DMS153 treated with DMSO at 0.1 percent for 48 hours (cell line): ENCODE data around the gene KIF4B.
"Not testable (repeated sequence)": the region's sequence is repeated elsewhere in the genome, so short reads cannot be mapped to it uniquely, and the experiment has no call there.

Experiments used
- DNase-seq: peaks from one replicate; lab custom pipeline; 2025; ENCODE audit not compliant: unreplicated experiment; lab: John Stamatoyannopoulos, UW

KIF4B gene, protein sequence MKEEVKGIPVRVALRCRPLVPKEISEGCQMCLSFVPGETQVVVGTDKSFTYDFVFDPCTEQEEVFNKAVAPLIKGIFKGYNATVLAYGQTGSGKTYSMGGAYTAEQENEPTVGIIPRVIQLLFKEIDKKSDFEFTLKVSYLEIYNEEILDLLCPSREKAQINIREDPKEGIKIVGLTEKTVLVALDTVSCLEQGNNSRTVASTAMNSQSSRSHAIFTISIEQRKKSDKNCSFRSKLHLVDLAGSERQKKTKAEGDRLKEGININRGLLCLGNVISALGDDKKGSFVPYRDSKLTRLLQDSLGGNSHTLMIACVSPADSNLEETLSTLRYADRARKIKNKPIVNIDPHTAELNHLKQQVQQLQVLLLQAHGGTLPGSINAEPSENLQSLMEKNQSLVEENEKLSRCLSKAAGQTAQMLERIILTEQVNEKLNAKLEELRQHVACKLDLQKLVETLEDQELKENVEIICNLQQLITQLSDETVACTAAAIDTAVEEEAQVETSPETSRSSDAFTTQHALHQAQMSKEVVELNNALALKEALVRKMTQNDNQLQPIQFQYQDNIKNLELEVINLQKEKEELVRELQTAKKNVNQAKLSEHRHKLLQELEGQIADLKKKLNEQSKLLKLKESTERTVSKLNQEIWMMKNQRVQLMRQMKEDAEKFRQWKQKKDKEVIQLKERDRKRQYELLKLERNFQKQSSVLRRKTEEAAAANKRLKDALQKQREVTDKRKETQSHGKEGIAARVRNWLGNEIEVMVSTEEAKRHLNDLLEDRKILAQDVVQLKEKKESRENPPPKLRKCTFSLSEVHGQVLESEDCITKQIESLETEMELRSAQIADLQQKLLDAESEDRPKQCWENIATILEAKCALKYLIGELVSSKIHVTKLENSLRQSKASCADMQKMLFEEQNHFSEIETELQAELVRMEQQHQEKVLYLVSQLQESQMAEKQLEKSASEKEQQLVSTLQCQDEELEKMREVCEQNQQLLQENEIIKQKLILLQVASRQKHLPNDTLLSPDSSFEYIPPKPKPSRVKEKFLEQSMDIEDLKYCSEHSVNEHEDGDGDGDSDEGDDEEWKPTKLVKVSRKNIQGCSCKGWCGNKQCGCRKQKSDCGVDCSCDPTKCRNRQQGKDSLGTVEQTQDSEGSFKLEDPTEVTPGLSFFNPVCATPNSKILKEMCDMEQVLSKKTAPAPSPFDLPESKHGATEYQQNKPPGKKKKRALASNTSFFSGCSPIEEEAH

DNA sequence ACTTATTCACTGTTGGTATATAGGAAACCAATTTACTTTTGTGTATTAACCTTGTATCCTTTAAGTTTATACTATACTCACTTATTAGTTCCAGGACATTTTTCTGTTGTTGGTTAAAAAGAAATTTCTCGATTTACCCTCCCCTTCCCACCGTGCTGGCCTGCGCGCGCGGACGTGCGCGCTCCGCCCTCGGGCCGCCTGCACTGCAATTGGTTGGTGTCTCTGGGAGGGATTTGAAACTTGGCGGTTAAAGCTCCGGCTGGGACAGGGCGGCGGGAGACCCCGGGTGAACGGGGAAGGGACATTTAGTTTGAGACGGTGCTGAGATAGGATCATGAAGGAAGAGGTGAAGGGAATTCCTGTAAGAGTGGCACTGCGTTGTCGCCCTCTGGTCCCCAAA is at the start of gene KIF4B:
Gene KIF4B (plus strand): TSS at position 230 of the 400 bp plus-strand sequence. CDS start 105 bp downstream, at position 335.
- no peak for DNase-seq

DNA sequence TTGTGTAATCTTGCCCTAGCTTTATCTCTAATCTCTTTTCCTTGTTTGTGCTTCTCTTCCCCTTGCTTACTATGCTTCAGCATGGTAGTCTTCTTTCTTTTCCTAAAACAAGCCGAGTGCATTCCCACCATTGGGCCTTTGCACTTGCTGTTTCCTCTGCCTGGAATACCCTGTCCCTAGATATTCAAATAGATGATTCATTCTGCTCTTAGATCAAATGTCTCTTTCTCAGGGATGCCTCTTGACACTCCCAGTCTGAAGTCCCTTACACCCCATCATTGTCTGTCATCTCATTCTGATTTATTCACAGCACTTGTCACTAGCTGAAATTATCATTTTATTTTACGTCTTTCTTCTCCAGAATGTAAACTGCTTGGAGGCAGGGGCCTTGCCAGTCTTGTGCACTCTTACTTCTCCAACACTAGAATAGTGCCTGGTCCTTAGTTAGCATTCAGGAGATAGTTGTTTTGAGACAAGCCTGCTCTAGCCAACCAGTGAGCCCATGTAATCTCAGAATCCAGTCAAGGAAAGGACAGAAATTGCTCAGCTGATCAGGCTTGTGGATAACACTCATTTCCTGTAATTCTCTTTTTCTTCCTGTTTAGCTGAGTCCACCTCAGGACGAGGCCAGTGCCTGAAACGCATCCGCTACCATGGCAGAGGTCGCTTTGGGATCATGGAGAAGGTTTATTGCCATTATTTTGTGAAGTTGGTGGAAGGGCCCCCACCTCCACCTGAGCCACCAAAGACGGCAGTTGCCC is 47.3 kb upstream of the KIF4B start:
- no peak for DNase-seq

DNA sequence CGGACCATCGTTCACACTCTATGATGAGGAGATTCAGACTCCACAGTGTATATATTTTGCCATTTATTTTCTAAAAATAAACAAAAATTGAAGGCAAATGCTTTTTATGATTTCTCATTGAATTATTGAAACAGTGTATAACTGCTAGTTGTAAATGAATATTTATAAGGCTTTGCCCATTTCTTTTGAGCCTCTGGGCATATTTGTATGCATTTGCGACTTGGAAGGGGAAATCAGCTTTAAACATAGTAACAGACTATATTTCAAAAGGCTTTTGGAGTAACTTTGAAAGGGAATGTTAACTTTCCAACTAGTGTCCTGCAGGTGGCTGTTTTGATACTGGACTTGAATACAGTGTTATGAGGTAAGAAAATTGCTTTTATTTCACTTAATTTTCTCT is 46.7 kb upstream of the KIF4B start:
- DNase-seq, result no peak

DNA sequence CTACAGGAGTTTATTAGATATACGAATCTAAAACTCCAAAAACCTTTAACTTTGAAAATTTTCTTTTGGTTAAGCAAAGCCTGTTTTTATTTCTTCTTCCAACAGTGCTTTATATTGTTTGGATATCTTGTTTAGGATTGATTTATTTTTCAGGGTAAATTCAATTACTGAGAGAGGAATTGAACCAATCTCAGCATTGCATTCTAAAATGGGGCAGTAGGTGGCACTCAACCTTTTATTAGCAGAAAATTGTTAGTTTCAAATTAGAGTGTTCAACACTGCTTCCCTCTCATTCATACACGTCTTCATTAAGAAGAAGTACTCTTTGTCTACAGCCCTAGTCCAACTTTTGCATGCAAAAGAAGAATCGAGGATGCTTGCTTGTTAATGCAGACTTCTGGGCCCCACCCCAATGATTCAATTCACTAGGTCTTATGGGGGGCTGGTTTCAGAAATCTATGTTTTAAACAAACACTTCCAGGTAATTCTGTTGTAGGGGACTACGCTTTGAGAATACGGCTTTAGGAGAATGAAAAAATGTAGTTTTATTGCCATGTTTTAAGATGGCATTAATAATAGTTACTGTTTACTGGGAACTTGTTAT is 46.0 kb upstream of the KIF4B start:
- no peak for DNase-seq

DNA sequence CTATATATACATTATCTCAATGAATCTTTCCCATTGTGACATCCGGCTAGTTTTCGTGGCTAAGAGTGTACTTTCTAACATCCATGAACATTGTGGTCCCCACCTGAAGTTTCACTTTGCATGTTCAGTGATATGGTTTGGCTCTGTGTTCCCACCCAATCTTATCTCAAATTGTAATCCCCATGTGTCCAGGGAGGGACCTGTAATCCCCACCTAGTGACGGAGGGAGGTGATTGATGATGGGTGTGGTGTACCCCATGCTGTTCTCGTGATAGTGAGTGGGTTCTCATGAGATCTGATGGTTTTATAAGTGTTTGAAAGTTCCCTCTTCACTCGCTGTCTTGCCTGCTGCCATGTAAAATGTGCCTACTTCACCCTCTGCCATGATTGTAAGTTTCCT is 44.6 kb upstream of the KIF4B start:
- DNase-seq, result no peak

DNA sequence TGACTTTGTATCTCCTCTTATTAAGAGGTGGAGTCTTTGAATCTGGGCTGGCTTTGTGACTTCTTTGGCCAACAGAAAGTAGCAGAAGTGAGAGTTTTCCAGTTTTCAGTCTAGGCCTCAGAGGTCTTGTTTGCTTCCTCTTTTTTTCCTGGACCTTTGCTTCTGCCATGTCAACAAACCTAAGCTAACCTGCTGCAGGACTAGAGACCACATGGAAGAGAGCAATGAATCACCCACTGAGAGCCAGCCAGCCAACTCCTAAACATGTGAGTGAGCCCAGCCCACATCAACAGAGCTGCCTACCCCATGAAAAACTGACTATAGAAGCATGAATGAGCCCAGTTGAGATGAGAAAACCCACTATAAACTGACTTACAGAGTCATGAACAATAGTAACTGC is 42.8 kb upstream of the KIF4B start:
- no peak for DNase-seq

DNA sequence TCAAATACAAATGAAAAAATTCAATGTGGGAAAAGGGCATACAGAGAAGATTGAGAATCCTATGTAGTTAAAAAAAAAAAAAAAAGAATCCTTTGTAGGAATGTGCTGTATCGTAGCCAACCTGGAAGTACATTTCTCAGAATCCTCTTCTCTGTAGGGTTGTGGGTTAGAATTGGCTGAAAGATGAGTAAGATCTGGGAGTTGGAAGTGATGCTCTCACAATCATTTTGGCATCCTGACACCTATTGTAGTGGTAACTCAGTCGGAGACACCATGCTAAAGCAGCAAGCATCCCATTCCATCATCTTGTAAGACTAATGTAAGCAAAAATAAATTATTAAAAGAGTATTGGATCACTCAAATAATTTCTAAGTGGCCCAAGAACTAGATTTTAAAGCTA is 42.1 kb upstream of the KIF4B start:
- no peak for DNase-seq

DNA sequence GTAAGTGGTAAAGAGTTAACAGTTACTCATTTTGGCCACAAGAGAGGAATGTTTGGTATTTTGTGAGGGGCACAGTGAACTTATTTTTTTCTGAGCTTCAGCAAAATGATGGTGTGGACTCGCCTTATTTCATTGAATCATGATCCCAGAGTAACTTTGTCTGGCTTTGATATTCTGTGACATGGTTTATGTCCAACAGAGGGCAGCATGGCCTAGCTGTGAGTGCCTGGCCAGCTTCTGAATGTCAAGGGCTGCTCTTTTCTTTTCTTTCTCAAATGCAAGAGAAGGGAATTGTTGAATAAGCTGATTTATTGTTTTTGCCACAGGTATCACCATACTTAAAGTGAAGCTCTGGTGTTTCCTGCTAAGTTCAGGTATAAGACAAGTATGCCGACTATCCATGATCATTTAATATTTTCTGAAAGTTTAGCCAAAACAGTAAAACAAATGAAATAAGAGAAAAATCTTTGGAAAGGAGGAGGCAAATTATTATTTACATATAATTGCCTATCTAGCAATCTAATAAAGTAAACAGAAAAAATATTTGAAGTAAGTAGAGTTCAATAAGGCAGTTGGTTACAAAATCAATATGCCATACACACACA is 41.0 kb upstream of the KIF4B start:
- DNase-seq, result no peak

DNA sequence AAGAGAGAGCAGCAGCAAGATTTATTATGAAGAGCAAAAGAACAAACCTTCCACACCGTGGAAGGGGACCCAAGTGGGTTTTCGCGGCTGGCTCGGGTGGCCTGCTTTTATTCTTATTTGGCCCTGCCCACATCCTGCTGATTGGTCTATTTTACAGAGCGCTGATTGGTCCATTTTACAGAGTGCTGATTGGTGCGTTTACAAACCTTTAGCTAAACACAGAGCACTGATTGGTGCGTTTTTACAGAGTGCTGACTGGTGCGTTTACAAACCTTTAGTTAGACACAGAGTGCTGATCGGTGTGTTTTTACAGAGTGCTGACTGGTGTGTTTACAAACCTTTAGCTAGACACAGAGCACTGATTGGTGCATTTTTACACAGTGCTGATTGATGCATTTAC is 37.5 kb upstream of the KIF4B start:
- DNase-seq, result not testable (repeated sequence)

DNA sequence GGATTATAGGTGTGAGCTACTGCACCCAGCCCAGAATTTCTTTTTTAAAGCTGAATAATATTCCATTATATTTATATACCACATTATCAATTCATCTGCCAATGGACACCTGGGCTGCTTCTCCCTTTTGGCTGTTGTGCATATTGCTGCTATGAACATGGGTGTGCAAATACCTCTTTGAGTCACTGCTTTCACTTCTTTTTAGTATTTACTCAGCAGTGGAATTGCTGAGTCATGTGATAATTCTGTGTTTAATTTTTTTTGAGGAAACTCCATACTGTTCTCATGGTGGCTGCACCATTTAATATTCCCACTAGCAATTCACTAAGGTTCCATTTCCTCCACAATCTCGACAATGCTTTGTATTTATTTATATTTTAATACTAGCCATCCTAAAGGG is 36.1 kb upstream of the KIF4B start:
- no peak for DNase-seq

DNA sequence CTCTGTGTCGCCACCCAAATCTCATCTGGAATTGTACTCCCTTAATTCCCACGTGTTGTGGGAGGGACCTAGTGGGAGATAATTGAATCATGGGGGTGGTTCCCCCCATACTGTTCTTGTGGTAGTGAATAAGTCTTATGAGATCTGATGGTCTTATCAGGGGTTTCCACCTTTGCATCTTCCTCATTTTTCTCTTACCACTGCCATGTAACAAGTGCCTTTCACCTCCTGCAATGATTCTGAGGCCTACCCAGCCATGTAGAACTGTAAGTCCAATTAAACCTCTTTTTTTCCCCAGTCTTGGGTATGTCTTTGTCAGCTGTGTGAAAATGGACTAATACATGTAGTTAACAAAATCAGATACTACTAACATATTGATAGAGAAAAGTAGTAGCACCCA is 35.3 kb upstream of the KIF4B start:
- DNase-seq, result not testable (repeated sequence)

DNA sequence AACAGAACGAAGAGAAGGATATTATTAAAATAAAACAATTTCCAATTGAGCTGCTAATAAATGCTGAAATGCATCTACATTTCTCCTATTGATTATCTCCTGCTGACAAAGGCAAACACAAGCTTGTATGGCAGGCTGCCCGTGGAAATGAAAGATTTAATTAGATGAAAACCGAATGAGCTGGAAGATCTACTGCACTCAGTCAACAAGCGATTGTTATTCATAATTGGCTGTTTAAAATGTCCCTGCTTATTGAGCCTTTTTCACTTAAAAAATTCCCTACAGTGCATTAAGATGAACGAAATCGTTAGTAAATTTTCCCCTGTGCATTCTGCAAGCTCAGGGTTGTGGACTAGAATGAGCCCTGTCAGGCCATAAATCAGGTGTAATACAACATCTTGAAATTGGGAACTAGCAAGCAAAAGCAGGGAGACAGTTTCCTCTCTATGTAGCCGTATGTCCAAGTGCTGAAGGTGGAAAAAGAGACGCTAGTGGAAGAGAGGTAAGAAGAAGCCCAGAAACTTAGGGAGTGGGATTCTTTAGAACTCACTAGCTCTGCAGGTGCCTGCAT is 28.5 kb upstream of the KIF4B start:
- DNase-seq, result no peak

DNA sequence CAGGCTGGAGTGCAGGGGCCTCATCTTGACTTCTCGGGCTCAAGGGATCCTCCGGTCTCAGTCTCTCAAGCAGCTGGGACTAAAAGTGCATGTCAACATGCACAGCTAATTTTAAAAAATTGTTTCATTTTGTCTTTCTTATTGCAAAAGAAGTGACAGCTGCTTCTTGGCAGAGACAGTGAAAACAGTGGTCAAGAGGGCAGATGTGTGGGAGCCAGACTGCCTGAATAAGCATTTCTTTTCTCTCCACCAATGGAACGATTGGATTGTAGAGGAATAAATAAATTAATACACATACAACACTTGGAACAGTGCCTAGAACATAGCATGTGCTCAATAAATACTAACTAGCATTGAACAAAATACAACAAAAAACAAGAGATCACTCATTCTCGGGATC is 27.4 kb upstream of the KIF4B start:
- no peak for DNase-seq

DNA sequence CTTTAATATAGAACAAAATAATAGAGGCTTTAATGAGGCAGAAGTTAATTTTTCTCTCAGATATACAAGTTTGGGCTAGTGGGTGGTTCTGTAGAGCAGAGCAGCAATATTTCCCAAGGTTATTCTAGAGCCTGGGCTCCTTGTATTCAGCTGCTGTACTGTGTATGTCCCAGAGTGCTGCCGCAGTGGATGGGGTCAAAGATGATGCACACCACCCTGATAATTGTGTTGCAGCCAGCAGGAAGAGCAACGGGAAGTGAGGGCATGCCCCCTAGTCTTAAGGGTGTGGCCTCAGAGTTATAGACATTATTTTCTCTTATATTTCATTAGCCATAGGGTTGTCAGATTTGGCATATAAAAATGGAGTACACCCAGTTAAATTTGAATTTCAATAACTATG is 23.9 kb upstream of the KIF4B start:
- DNase-seq, result no peak

DNA sequence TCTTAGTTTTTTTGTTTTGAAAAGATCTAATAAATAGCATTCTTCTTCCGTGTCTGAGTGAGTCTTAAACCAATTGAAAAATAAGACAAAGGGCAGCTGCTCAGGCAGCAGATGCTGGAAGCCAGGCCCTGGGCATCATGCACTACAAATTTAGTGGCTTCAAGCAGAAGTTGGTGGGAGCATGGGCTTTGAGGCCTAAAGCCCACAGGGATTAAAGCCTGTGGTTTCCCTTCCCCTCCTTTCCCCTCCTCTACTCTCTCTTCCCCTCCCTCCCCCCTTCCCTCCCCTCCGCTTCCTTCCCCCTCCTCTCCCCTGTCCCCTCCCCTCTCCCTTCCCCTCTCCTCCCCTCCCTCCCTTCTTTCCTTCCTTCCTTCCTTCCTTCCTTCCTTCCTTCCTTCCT is 20.1 kb upstream of the KIF4B start:
- no peak for DNase-seq

DNA sequence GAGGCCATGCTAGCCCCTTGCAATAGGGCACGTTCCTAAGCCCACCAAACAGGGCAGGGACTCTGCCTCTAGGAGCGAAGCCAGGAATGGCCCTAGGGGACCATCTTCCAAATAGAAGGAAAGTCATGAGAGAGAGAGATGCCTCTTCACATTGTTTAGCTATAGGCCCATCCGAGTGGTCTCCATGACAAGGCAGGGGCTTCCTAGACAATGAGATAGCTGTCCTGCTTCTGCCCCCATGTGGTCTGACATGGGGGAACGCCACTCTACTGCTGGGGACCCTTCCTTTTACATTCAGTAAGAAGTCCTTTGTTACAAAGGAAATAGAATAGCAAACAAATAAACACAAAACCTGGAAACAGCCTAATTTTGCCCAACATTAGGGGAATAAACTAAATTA is 17.9 kb upstream of the KIF4B start:
- DNase-seq, result no peak

DNA sequence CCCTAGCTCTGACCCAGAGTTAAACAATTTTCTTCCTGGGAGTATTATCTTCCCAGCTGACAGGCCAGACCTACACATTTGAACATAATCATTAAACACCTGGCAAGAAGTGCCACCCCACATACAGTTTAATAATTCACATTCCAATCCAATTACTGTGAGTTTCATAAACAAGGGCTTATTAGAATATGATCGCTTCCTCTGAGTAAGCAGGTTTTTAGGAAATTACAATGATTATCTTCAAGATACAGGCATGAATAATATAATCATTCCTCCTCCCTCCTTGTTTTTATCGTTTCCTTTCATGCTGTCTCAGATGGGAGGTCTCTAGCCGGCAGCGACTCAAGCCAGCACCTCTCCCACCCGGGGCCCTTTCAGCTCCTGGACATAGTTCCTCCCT is 15.8 kb upstream of the KIF4B start:
- no peak for DNase-seq

DNA sequence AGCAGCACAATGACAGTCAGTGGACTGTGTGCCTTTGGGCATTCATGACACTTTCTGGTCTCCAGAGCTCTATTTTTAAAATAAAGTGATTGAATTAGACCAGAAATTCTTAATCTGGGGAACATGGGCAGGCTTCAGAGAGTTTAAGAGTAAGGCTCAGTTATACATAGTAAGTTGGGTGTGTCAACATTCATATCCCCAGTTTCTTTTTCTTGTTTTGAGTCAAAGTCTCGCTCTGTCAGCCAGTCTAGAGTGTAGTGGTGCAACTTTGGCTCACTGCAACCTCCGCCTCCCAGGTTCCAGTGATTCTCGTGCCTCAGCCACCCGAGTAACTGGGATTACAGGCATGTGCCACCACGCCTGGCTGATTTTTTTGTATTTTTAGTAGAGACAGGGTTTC is 13.7 kb upstream of the KIF4B start:
- DNase-seq, result no peak

DNA sequence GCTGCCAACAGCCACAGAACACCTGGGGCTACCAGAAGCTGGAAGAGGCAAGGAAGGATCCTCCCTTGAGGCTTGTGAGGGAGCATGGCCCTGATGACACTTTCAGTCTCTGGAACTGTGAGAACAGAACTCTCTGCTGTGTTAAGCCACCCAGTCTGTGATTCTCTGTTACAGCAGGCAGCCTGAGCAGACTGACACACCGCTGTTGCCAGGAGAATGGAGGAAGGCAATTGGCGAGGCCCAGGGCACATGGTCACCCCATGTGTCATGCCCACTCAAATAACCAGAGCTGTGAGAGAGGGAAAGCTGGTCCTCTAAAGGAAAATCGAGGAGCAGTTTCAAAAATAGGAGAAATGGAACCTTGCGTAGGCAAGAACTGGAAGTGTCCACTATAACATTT is 12.0 kb upstream of the KIF4B start:
- DNase-seq, result no peak

DNA sequence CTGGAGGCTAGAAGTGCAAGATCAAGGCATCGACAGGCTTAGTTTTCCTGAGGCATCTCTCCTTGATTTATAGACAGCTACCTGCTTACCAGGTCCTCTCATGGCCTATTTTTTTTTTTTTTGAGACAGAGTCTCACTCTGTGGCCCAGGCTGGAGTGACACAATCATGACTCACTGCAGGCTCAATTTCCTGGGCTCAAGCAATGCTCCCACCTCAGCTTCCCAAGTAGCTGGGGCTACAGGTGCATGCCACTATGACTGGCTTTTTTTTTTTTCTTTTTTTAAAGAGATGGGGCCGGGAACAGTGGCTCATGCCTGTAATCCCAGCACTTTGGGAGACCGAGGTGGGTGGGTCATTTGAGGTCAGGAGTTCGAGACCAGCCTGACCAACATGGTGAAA is 10.8 kb upstream of the KIF4B start:
- DNase-seq, result not testable (repeated sequence)
